Peyer's patch (tissue), 4 donors: Measurements from ENCODE around the gene DAB1. TPM values are rescaled to one million over a fixed set of nuclear protein-coding genes. Genes with fewer than 3 reads are reported as not detected.

Source experiments
- DNase-seq, 3 donors: peaks; one replicate each; pipeline ENCODE4 v3.0.0-alpha.2; 2017 to 2019
- H3K27ac ChIP-seq, 4 donors: fragments of 200-600 bp; sonication (generic); one replicate each; pipeline ENCODE4 v1.5.1; 2016 to 2019
- H3K27me3 ChIP-seq, 2 donors: fragments of 200-600 bp; sonication (generic); one replicate each; pipeline ENCODE4 v1.5.1; 2019
- H3K36me3 ChIP-seq, 3 donors: fragments of 200-600 bp; sonication (generic); one replicate each; pipeline ENCODE4 v1.5.1; 2016 to 2019
- H3K4me1 ChIP-seq, 4 donors: fragments of 200-600 bp; sonication (generic); one replicate each; pipeline ENCODE4 v1.5.1; 2016 to 2019
- H3K4me3 ChIP-seq, 4 donors: fragments of 200-600 bp; sonication (generic); 1 replicate in 3 of 4; 2 replicates in 1 of 4; pipeline ENCODE4 v1.5.1; 2016 to 2019; ENCODE audit warnings: mild to moderate bottlenecking in 1 of 4
- H3K9me3 ChIP-seq, 4 donors: fragments of 200-600 bp; sonication (generic); one replicate each; pipeline ENCODE4 v1.5.1; 2016 to 2019; ENCODE audit warnings: mild to moderate bottlenecking in 1 of 4
- CTCF ChIP-seq, 6 experiments: fragments of 450-650 bp in 4 of 6; fragments of 200-600 bp in 2 of 6; sonication (generic) in 1 of 6; IDR thresholded peaks; one replicate each; pipeline ENCODE4 v1.5.1; 2017 to 2019; ENCODE audit warnings: antibody characterized with exemption in 6 of 6, mild to moderate bottlenecking in 3 of 6, moderate library complexity in 1 of 6
- POLR2A ChIP-seq, 2 donors: fragments of 450-650 bp; IDR thresholded peaks; one replicate each; pipeline ENCODE4 v1.5.1; 2017; ENCODE audit warnings: antibody characterized with exemption in 2 of 2, mild to moderate bottlenecking in 2 of 2, moderate library complexity in 2 of 2
- total RNA-seq, 4 donors: library from RNA; depleted of rRNA; stranded (reverse); fragments of >200 nt; gene quantifications; one replicate each; pipeline ENCODE4 v1.1.0, GENCODE V29; 2016

The DAB1 gene
- total RNA-seq, 4 donors from 2014 or later = 4.1 to 75.3 (median 63.9) TPM

- H3K36me3 ChIP-seq = no peaks in the 10 kb centered on the region
- DNase-seq = peak in 1 of 3 donors; percentile 54
- no peak for TF ChIP-seq CTCF (IDR thresholded peaks at IDR 0.05)
- no peak for TF ChIP-seq POLR2A (IDR thresholded peaks at IDR 0.05)
- no peaks in the 10 kb centered on the region for H3K9me3 ChIP-seq
- H3K27me3 ChIP-seq = no peaks in the 10 kb centered on the region
- H3K27ac ChIP-seq = peak overlapping the region in 1 of 4 donors; percentile 51
- H3K4me1 ChIP-seq = peaks cover 0 to 3% (median 1%) of the 10 kb centered on the region in 4 donors
- H3K4me3 ChIP-seq = no peak overlapping the region
These were observed 146.9 kb downstream of the DAB1 start for GRCh38 chr1:57276918-57277317.

- Histone ChIP-seq H3K27me3 (no peaks in the 10 kb centered on the region), H3K4me1 (peaks cover 0 to 3% (median 1%) of the 10 kb centered on the region in 4 donors), H3K36me3 (no peaks in the 10 kb centered on the region), H3K9me3 (no peaks in the 10 kb centered on the region), H3K4me3 (no peak overlapping the region), H3K27ac (no peak overlapping the region)
- TF ChIP-seq POLR2A (IDR thresholded peaks at IDR 0.05) (no peak), CTCF (IDR thresholded peaks at IDR 0.05) (no peak)
- DNase-seq = no peak
These were observed 151.3 kb downstream of the DAB1 start for GRCh38 chr1:57272601-57273000.

- H3K27ac ChIP-seq = no peak overlapping the region
- no peak for TF ChIP-seq POLR2A (IDR thresholded peaks at IDR 0.05)
- peaks cover 0 to 3% (median under 1%) of the 10 kb centered on the region in 4 donors for H3K4me1 ChIP-seq
- no peak for DNase-seq
- H3K27me3 ChIP-seq = no peaks in the 10 kb centered on the region
- no peak overlapping the region for H3K4me3 ChIP-seq
- no peaks in the 10 kb centered on the region for H3K36me3 ChIP-seq
- no peaks in the 10 kb centered on the region for H3K9me3 ChIP-seq
These were observed 151.7 kb downstream of the DAB1 start for GRCh38 chr1:57272150-57272549.

GRCh38 chr1:57270927-57271698, 152.7 kb downstream of the DAB1 start:
- H3K27ac ChIP-seq = no peak overlapping the region
- no peaks in the 10 kb centered on the region for H3K9me3 ChIP-seq

GRCh38 chr1:57269630-57270225, 154.1 kb downstream of the DAB1 start:
- no peak overlapping the region for H3K4me3 ChIP-seq
- no peaks in the 10 kb centered on the region for H3K36me3 ChIP-seq
- H3K4me1 ChIP-seq = no peaks in the 10 kb centered on the region
- no peak for DNase-seq
- H3K27me3 ChIP-seq = no peaks in the 10 kb centered on the region
- TF ChIP-seq CTCF (IDR thresholded peaks at IDR 0.05) (no peak), POLR2A (IDR thresholded peaks at IDR 0.05) (no peak)
- no peak overlapping the region for H3K27ac ChIP-seq
- no peaks in the 10 kb centered on the region for H3K9me3 ChIP-seq

More at GRCh38 chr1:57270927-57271698, 152.7 kb downstream of the DAB1 start:
- no peak overlapping the region for H3K4me3 ChIP-seq
- no peaks in the 10 kb centered on the region for H3K36me3 ChIP-seq
- DNase-seq = no peak
- TF ChIP-seq CTCF (IDR thresholded peaks at IDR 0.05) (no peak), POLR2A (IDR thresholded peaks at IDR 0.05) (no peak)
- H3K27me3 ChIP-seq = no peaks in the 10 kb centered on the region
- H3K4me1 ChIP-seq = no peaks in the 10 kb centered on the region

GRCh38 chr1:57265104-57265503, 158.8 kb downstream of the DAB1 start:
- TF ChIP-seq CTCF (IDR thresholded peaks at IDR 0.05) = no peak
- no peak for TF ChIP-seq POLR2A (IDR thresholded peaks at IDR 0.05)
- DNase-seq = no peak
- H3K36me3 ChIP-seq = no peaks in the 10 kb centered on the region
- H3K27ac ChIP-seq = no peak overlapping the region
- no peak overlapping the region for H3K4me3 ChIP-seq
- no peaks in the 10 kb centered on the region for H3K9me3 ChIP-seq
- H3K27me3 ChIP-seq = no peaks in the 10 kb centered on the region
- no peaks in the 10 kb centered on the region for H3K4me1 ChIP-seq
